NCI-H2196 treated with DMSO at 0.1 percent for 48 hours (cell line): ENCODE results near the gene N4BP3.
"Not testable (repeated sequence)": the region's sequence is repeated elsewhere in the genome, so short reads cannot be mapped to it uniquely, and the experiment has no call there.

Experiments
- DNase-seq: peaks from one replicate; lab custom pipeline; 2025; ENCODE audit not compliant: unreplicated experiment; lab: John Stamatoyannopoulos, UW

Gene N4BP3

GRCh38 chr5:178113141-178113787 is at the start of gene N4BP3:
N4BP3 (plus strand) TSS chr5:178113532; CDS start chr5:178119584, 6,052 bp downstream.
- peak; percentile 55 for DNase-seq

GRCh38 chr5:178067755-178068154 is 45.6 kb upstream of the N4BP3 start:
- no peak for DNase-seq

- DNase-seq = no peak
Measured at GRCh38 chr5:178068293-178068692, 45.0 kb upstream of the N4BP3 start.

- no peak for DNase-seq
Measured at GRCh38 chr5:178069909-178070308, 43.4 kb upstream of the N4BP3 start.

- no peak for DNase-seq
Measured at GRCh38 chr5:178071108-178071507, 42.2 kb upstream of the N4BP3 start.

GRCh38 chr5:178072749-178073148 is 40.6 kb upstream of the N4BP3 start:
- DNase-seq = no peak

- DNase-seq = no peak
Measured at GRCh38 chr5:178074266-178074952, 38.9 kb upstream of the N4BP3 start.

GRCh38 chr5:178076965-178077364 is 36.4 kb upstream of the N4BP3 start:
- not testable (repeated sequence) for DNase-seq

GRCh38 chr5:178077751-178078150 is 35.6 kb upstream of the N4BP3 start:
- DNase-seq = no peak

GRCh38 chr5:178078197-178079010 is 34.9 kb upstream of the N4BP3 start:
- DNase-seq = no peak

- no peak for DNase-seq
Measured at GRCh38 chr5:178080056-178080455, 33.3 kb upstream of the N4BP3 start.

- DNase-seq = no peak
Measured at GRCh38 chr5:178080618-178081410, 32.5 kb upstream of the N4BP3 start.

GRCh38 chr5:178081571-178082243 is 31.6 kb upstream of the N4BP3 start:
- DNase-seq = no peak

- DNase-seq = no peak
Measured at GRCh38 chr5:178083922-178084321, 29.4 kb upstream of the N4BP3 start.

- no peak for DNase-seq
Measured at GRCh38 chr5:178085316-178085715, 28.0 kb upstream of the N4BP3 start.

- no peak for DNase-seq
Measured at GRCh38 chr5:178086266-178086665, 27.1 kb upstream of the N4BP3 start.

GRCh38 chr5:178087199-178087598 is 26.1 kb upstream of the N4BP3 start:
- DNase-seq = not testable (repeated sequence)

GRCh38 chr5:178090856-178091255 is 22.5 kb upstream of the N4BP3 start:
- no peak for DNase-seq

- no peak for DNase-seq
Measured at GRCh38 chr5:178093134-178093533, 20.2 kb upstream of the N4BP3 start.

- DNase-seq = no peak
Measured at GRCh38 chr5:178094345-178094744, 19.0 kb upstream of the N4BP3 start.

- DNase-seq = no peak
Measured at GRCh38 chr5:178098685-178099084, 14.6 kb upstream of the N4BP3 start.
